SU-DHL-6 (cell line): Measurements from ENCODE around the gene IFT25.

Experiments used
- H2AFZ ChIP-seq: fragments of 200-600 bp; sonication (generic); 2 replicates; pipeline ENCODE4 v1.6.1; 2014; ENCODE audit warnings: low read depth, mild to moderate bottlenecking, moderate library complexity, mixed read lengths, antibody characterized with exemption, low read length; ENCODE audit not compliant: severe bottlenecking
- H3F3A ChIP-seq: fragments of 200-600 bp; shearing (Covaris generic); 2 replicates; pipeline ENCODE4 v1.6.0; 2016; ENCODE audit warnings: antibody characterized with exemption, mild to moderate bottlenecking; ENCODE audit not compliant: insufficient read depth
- H3K27ac ChIP-seq: fragments of 200-600 bp; sonication (generic); 2 replicates; pipeline ENCODE4 v1.5.1; 2016; ENCODE audit warnings: low read depth, mild to moderate bottlenecking, low read length, moderate library complexity, mixed read lengths
- H3K27me3 ChIP-seq: fragments of 200-600 bp; sonication (generic), shearing (Covaris generic); 2 replicates; pipeline ENCODE4 v1.6.0; 2014; ENCODE audit warnings: mild to moderate bottlenecking, low read length
- H3K36me3 ChIP-seq: fragments of 200-600 bp; sonication (generic); 2 replicates; pipeline ENCODE4 v1.6.1; 2014; ENCODE audit warnings: mild to moderate bottlenecking, low read length, mixed read lengths
- H3K4me2 ChIP-seq: fragments of 300-600, 200-600 bp; shearing (Covaris generic), sonication (generic); 2 replicates; pipeline ENCODE4 v1.6.0; 2014; ENCODE audit warnings: low read length, low read depth, mild to moderate bottlenecking; ENCODE audit not compliant: poor library complexity, severe bottlenecking
- H3K4me3 ChIP-seq: fragments of 200-600 bp; sonication (generic); 2 replicates; pipeline ENCODE4 v1.5.1; 2014; ENCODE audit warnings: antibody characterized with exemption, low read length, mild to moderate bottlenecking, mixed read lengths; ENCODE audit not compliant: insufficient read depth, poor library complexity, severe bottlenecking
- H3K79me2 ChIP-seq: fragments of 200-600 bp; sonication (generic); 2 replicates; pipeline ENCODE4 v1.6.1; 2014; ENCODE audit warnings: mild to moderate bottlenecking, low read length, moderate library complexity; ENCODE audit not compliant: insufficient read depth
- H3K9ac ChIP-seq: fragments of 200-600 bp; sonication (generic); 2 replicates; pipeline ENCODE4 v1.7.0; 2014; ENCODE audit warnings: mild to moderate bottlenecking, low read length
- H3K9me2 ChIP-seq: fragments of 200-600 bp; sonication (generic); replicated peaks from 2 replicates; pipeline ENCODE4 v1.6.1; 2014; ENCODE audit warnings: low read length; ENCODE audit not compliant: insufficient read depth
- H3K9me3 ChIP-seq: fragments of 200-600 bp; sonication (generic); 2 replicates; pipeline ENCODE4 v1.6.1; 2014; ENCODE audit warnings: low read length, mixed read lengths; ENCODE audit not compliant: insufficient read depth
- H4K20me1 ChIP-seq: fragments of 200-600 bp; sonication (generic); 2 replicates; pipeline ENCODE4 v1.6.1; 2014; ENCODE audit warnings: low read depth, mild to moderate bottlenecking, antibody characterized with exemption, low read length, moderate library complexity, mixed read lengths
- EZH2phosphoT487 ChIP-seq: fragments of 200-600 bp; sonication (generic), shearing (Covaris generic); conservative IDR thresholded peaks from 2 replicates; pipeline ENCODE4 v1.6.1; 2018; ENCODE audit warnings: mild to moderate bottlenecking, antibody characterized with exemption, low read length, moderate library complexity, mixed read lengths
- TF ChIP-seq, protein P1 (sequence below): fragments of 200-600 bp; sonication (generic); IDR thresholded peaks from one replicate; pipeline ENCODE4 v1.5.1; 2017; ENCODE audit warnings: antibody characterized with exemption, mild to moderate bottlenecking, low read length, moderate library complexity; ENCODE audit not compliant: insufficient read depth, poor library complexity, severe bottlenecking

IFT25 gene

DNA sequence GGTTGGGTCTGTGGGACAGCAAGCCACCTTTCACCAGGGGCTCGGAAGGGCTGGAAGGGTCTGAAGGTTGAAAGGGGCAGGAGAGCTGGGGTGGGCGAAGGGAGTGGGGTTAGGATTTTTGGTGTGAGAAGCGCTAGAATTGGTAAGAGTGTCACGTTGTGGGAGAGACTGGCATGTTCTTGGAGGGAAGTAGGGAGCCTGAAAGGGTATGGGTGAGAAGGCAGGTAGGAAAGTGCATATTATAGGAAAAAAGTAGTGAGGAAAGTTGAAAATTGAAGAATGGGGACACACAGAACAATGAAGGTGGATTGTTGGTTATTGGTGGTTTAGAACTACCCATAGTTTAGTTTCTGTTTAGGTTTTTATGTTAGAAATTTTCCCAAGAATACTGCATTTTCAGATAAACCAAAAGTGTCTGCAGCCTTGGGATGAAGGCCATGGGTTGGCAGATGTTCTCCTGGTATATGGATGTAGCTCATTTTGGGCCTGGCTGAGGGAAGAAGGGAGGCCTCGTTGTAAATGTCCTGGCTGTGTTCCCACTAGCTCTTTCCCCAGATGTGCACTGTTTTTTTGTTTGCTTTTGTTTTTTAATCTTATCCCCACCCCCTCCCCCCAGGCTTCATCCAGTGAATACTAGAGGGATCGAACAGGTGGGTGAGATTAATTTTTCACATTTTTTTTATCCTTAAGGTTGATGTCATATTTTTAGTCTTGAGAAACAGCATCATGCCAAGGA is 1.8 kb upstream of the IFT25 start:
- Histone ChIP-seq H3K9ac (peak overlapping the region; percentile 68), H3K9me2 (no peaks in the 10 kb centered on the region), H3F3A (peaks cover 14% of the 10 kb centered on the region; the same call in 1 of the 2 replicates), H4K20me1 (no peaks in the 10 kb centered on the region), H3K9me3 (no peaks in the 10 kb centered on the region), H3K36me3 (no peaks in the 10 kb centered on the region), H2AFZ (no peak overlapping the region), H3K4me3 (peak overlapping the region; percentile 72), H3K4me2 (peak overlapping the region; percentile 82), H3K27me3 (no peaks in the 10 kb centered on the region), H3K27ac (peak overlapping the region; percentile 61), H3K79me2 (peaks cover 47% of the 10 kb centered on the region)
- no peak for TF ChIP-seq EZH2phosphoT487
- TF ChIP-seq, protein P1, sequence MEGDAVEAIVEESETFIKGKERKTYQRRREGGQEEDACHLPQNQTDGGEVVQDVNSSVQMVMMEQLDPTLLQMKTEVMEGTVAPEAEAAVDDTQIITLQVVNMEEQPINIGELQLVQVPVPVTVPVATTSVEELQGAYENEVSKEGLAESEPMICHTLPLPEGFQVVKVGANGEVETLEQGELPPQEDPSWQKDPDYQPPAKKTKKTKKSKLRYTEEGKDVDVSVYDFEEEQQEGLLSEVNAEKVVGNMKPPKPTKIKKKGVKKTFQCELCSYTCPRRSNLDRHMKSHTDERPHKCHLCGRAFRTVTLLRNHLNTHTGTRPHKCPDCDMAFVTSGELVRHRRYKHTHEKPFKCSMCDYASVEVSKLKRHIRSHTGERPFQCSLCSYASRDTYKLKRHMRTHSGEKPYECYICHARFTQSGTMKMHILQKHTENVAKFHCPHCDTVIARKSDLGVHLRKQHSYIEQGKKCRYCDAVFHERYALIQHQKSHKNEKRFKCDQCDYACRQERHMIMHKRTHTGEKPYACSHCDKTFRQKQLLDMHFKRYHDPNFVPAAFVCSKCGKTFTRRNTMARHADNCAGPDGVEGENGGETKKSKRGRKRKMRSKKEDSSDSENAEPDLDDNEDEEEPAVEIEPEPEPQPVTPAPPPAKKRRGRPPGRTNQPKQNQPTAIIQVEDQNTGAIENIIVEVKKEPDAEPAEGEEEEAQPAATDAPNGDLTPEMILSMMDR, result no peak

GRCh38 chr1:53946252-53947171 is 1.0 kb upstream of the IFT25 start, which contains the start of gene LRRC42:
LRRC42 (plus strand) TSS chr1:53946350; CDS start chr1:53952000, 5,650 bp downstream.
- H3K9ac ChIP-seq, result peak within 1 kb of the TSS; percentile 86
- peaks cover 52% of the 10 kb centered on the region for H3K79me2 ChIP-seq
- TF ChIP-seq, protein P1, result peak; percentile 15
- no peak for TF ChIP-seq EZH2phosphoT487
- no peaks in the 10 kb centered on the region for H3K27me3 ChIP-seq
- H3K9me2 ChIP-seq, result no peaks in the 10 kb centered on the region
- no peaks in the 10 kb centered on the region for H3K36me3 ChIP-seq
- peak within 1 kb of the TSS; percentile 79 for H2AFZ ChIP-seq
- H3K4me3 ChIP-seq, result peak within 1 kb of the TSS; percentile 72
- no peaks in the 10 kb centered on the region for H3K9me3 ChIP-seq
- no peaks in the 10 kb centered on the region for H4K20me1 ChIP-seq
- peak within 1 kb of the TSS; percentile 85 for H3K4me2 ChIP-seq
- peak within 1 kb of the TSS; percentile 76 for H3K27ac ChIP-seq
- H3F3A ChIP-seq, result peaks cover 14% of the 10 kb centered on the region; the same call in 1 of the 2 replicates

- peaks cover 54% of the 10 kb centered on the region for H3K79me2 ChIP-seq
- TF ChIP-seq, protein P1, result no peak
- no peak for TF ChIP-seq EZH2phosphoT487
- H3K4me2 ChIP-seq, result peak overlapping the region; percentile 85
- peaks cover 14% of the 10 kb centered on the region; the same call in 1 of the 2 replicates for H3F3A ChIP-seq
- H3K36me3 ChIP-seq, result no peaks in the 10 kb centered on the region
- H3K27ac ChIP-seq, result peak overlapping the region; percentile 76
- peak overlapping the region; percentile 86 for H3K9ac ChIP-seq
- no peaks in the 10 kb centered on the region for H4K20me1 ChIP-seq
- H3K9me2 ChIP-seq, result no peaks in the 10 kb centered on the region
- H3K9me3 ChIP-seq, result no peaks in the 10 kb centered on the region
- H2AFZ ChIP-seq, result peak overlapping the region; percentile 79
- H3K4me3 ChIP-seq, result peak overlapping the region; percentile 63
- no peaks in the 10 kb centered on the region for H3K27me3 ChIP-seq
Observed at GRCh38 chr1:53945183-53945432, 391 bp downstream of the IFT25 start.
